AG09319 (cell line): ENCODE measurements around the gene STAT5B.
"Not testable (repeated sequence)": the region's sequence is repeated elsewhere in the genome, so short reads cannot be mapped to it uniquely, and the experiment has no call there.

Experiments used
- DNase-seq: peaks from one replicate; pipeline ENCODE4 v3.0.0-alpha.2; 2010; ENCODE audit warnings: low read depth; ENCODE audit errors: extremely low read depth
- TF ChIP-seq, protein P1 (sequence below): IDR thresholded peaks from 2 replicates; pipeline ENCODE4 v1.5.1; 2011; ENCODE audit warnings: low read depth, mild to moderate bottlenecking, inconsistent platforms, low read length, moderate library complexity

The STAT5B gene

GRCh38 chr17:42214156-42214555, 62.0 kb downstream of the STAT5B start:
- DNase-seq = no peak
- TF ChIP-seq, protein P1, sequence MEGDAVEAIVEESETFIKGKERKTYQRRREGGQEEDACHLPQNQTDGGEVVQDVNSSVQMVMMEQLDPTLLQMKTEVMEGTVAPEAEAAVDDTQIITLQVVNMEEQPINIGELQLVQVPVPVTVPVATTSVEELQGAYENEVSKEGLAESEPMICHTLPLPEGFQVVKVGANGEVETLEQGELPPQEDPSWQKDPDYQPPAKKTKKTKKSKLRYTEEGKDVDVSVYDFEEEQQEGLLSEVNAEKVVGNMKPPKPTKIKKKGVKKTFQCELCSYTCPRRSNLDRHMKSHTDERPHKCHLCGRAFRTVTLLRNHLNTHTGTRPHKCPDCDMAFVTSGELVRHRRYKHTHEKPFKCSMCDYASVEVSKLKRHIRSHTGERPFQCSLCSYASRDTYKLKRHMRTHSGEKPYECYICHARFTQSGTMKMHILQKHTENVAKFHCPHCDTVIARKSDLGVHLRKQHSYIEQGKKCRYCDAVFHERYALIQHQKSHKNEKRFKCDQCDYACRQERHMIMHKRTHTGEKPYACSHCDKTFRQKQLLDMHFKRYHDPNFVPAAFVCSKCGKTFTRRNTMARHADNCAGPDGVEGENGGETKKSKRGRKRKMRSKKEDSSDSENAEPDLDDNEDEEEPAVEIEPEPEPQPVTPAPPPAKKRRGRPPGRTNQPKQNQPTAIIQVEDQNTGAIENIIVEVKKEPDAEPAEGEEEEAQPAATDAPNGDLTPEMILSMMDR = no peak

DNA sequence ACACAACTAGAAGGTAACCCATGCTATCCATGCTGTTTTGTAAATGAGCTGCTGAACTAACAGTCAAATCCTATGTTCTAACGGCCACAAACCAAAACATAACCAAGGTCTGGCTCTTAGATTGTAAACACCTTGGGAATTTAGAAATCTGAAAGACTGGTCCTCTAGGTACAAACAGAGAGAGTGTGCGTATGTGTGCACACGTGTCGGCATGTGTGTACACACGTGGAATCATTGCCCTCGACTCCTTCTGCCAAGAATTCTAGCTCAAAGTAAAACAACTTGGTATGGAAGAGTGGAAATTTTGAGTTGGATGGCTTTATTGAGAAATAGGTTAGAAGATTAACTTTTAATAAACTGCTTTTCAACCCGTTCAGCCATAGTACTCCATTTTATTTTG, 63.8 kb downstream of the STAT5B start:
- TF ChIP-seq, protein P1 = no peak

GRCh38 chr17:42211921-42212341, 64.3 kb downstream of the STAT5B start:
- DNase-seq = not testable (repeated sequence)

More for the DNA sequence above, 63.8 kb downstream of the STAT5B start:
- DNase-seq = no peak

DNA sequence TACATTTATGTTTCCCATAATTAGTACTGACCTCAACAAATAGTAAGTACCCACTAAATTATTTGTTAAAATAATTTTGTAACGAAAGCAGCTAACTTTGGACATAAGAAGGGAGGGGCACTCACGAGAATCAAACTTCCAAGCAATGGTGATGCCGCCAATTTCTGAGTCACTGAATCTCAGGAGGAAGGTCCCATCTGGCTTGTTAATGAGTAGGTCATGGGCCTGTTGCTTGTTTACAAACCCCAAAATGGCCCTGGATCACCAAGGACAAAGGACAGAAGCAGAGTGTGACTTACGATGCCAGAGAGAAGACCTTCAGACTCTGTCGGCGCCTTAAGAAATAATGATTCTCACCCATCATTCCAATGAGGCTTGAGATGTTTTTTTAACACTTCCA, 66.1 kb downstream of the STAT5B start:
- TF ChIP-seq, protein P1 = no peak
- DNase-seq = no peak

- not testable (repeated sequence) for DNase-seq
Measured at GRCh38 chr17:42206153-42206612, 70.0 kb downstream of the STAT5B start.

DNA sequence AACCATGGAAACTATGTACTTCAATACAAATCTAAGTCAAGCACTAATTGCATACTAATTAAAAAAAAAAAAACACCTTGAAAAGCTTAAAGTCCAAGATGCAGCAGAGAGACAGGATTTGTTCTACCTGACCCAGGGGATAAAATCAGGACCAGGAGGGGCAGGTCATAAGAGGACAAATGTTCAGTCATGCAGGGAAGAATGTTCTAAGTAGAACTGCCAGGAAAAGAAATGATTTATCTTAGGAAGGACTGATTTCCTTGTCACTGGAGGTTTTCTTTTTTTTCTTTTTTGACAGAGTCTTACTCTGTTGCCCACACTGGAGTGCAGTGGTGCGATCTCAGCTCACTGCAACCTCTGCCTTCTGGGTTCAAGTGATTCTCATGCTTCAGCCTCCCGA, 72.8 kb downstream of the STAT5B start:
- TF ChIP-seq, protein P1 = no peak
- no peak for DNase-seq

DNA sequence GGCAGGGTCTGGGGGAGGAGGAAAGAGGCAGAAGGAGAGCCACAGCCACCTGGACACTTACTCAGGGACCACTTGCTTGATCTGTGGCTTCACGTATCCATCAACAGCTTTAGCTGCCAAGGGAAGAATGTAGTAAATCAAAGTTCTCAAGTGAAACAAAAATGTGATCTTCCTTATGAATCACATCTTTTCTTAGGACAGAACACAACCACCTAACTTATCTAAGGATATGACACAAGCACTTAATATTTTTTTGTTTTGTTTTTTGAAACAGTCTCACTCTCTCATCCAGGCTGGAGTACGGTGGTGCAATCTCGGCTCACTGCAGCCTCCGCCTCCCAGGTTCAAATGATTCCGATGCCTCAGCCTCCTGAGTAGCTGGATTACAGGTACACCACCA, 73.5 kb downstream of the STAT5B start:
- DNase-seq = no peak
- TF ChIP-seq, protein P1 = no peak

- TF ChIP-seq, protein P1 = no peak
- no peak for DNase-seq
Measured at GRCh38 chr17:42202159-42202558, 74.0 kb downstream of the STAT5B start.

- TF ChIP-seq, protein P1 = no peak
- DNase-seq = no peak
Measured at GRCh38 chr17:42201458-42201772, 74.8 kb downstream of the STAT5B start.
